HG03521 (cell line): ENCODE results near the gene OXA1L.
A peak's percentile ranks its signal among the peaks of the same experiment; 100 is the strongest.
"Not testable (repeated sequence)": the region's sequence is repeated elsewhere in the genome, so short reads cannot be mapped to it uniquely, and the experiment has no call there.

Experiments
- ATAC-seq: cut with Tn5 transposase; IDR thresholded peaks from one replicate; pipeline ENCODE4 v1.9.1; 2021; ENCODE audit warnings: mild to moderate bottlenecking, moderate library complexity; ENCODE audit not compliant: unreplicated experiment

Gene OXA1L

GRCh38 chr14:22766457-22767322 is at the start of gene OXA1L:
TSS of gene OXA1L (plus strand) at chr14:22766688. CDS start at chr14:22766702, 14 bp downstream.
- peak; percentile 70 for ATAC-seq

GRCh38 chr14:22718091-22718490 is 48.4 kb upstream of the OXA1L start:
- no peak for ATAC-seq

GRCh38 chr14:22721213-22721612 is 45.3 kb upstream of the OXA1L start:
- ATAC-seq, result no peak

- ATAC-seq, result no peak
Measured at GRCh38 chr14:22723815-22724214, 42.7 kb upstream of the OXA1L start.

GRCh38 chr14:22724847-22725246 is 41.6 kb upstream of the OXA1L start:
- not testable (repeated sequence) for ATAC-seq

- ATAC-seq, result not testable (repeated sequence)
Measured at GRCh38 chr14:22725374-22725773, 41.1 kb upstream of the OXA1L start.

- ATAC-seq, result no peak
Measured at GRCh38 chr14:22726012-22726411, 40.5 kb upstream of the OXA1L start.

- not testable (repeated sequence) for ATAC-seq
Measured at GRCh38 chr14:22732062-22732461, 34.4 kb upstream of the OXA1L start.

- no peak for ATAC-seq
Measured at GRCh38 chr14:22733829-22734228, 32.7 kb upstream of the OXA1L start.

- ATAC-seq, result no peak
Measured at GRCh38 chr14:22735096-22735495, 31.4 kb upstream of the OXA1L start.

- ATAC-seq, result not testable (repeated sequence)
Measured at GRCh38 chr14:22736384-22736783, 30.1 kb upstream of the OXA1L start.

GRCh38 chr14:22737052-22737451 is 29.4 kb upstream of the OXA1L start:
- no peak for ATAC-seq

GRCh38 chr14:22739423-22739822 is 27.1 kb upstream of the OXA1L start:
- no peak for ATAC-seq

GRCh38 chr14:22740020-22740419 is 26.5 kb upstream of the OXA1L start:
- no peak for ATAC-seq

- no peak for ATAC-seq
Measured at GRCh38 chr14:22747769-22748168, 18.7 kb upstream of the OXA1L start.

GRCh38 chr14:22748206-22748605 is 18.3 kb upstream of the OXA1L start:
- ATAC-seq, result no peak

GRCh38 chr14:22748631-22749068 is 17.8 kb upstream of the OXA1L start:
- no peak for ATAC-seq

- ATAC-seq, result no peak
Measured at GRCh38 chr14:22752422-22752821, 14.1 kb upstream of the OXA1L start.

- no peak for ATAC-seq
Measured at GRCh38 chr14:22753586-22753985, 12.9 kb upstream of the OXA1L start.

GRCh38 chr14:22757972-22758650 is 8.4 kb upstream of the OXA1L start:
- not testable (repeated sequence) for ATAC-seq

- ATAC-seq, result no peak
Measured at GRCh38 chr14:22761734-22762133, 4.8 kb upstream of the OXA1L start.

GRCh38 chr14:22764382-22764781 is 2.1 kb upstream of the OXA1L start:
- ATAC-seq, result no peak
